GM19438 (cell line): ENCODE data around the gene PRAC1.

ENCODE experiments used
- ATAC-seq: cut with Tn5 transposase; IDR thresholded peaks from one replicate; pipeline ENCODE4 v1.9.1; 2021; ENCODE audit warnings: low read depth; ENCODE audit not compliant: unreplicated experiment

The PRAC1 gene

DNA sequence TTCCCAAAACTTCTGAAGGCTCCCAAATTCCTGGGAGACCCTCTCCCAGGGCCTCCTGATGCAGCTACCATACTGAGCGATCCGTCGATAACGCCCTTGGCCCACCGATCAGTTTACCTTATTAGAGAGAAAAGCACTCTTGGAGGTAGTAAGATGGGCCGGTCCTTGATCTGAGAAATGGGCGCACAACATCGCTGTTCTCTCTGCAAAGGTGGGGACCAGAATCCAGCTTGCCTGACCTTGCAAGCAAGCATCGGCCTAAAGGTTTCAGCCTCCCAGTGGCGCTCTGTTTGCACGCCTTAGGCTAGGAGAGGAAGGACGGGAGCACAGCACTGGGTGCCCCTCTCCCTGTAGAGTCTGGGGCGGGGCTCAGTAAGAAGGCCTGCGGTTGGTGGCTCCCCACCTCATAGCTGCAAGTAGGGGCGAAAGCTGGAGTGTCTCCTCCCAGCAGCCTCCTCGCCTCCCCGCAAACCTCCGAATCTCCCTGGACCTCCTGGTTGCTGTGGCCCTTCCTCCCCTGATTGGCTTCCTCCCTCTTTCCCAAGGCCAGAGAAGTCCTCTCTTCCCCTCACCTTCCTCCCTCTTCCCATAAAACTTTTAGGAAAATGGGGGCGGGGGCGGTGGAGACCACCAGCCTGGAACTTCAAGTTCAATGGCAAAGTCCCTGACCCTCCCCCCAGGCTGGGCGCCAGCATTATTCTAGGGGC is at the start of gene PRAC1:
PRAC1 (minus strand) TSS at position 318 of the 707 bp plus-strand sequence; CDS start at position 192, 126 bp downstream.
- no peak for ATAC-seq

DNA sequence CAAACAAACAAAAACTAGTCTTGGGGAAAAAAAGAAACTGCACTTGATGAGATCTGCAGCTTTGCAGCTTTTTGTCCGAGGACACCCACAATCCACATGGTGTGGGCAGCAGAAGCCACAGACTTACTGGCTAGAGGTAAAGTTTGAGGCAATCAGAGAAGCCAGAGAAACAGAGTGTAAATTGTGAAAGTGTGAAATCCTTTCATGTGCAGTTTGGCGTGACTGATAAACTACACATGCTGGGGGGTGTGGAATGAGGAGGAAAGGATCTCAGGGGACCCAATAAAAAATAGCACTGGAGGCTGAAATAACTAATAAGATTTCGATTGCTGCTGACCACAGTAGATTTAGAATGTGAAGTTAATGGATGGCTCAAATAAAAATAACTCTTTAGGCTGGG is 48.6 kb upstream of the PRAC1 start:
- no peak for ATAC-seq

DNA sequence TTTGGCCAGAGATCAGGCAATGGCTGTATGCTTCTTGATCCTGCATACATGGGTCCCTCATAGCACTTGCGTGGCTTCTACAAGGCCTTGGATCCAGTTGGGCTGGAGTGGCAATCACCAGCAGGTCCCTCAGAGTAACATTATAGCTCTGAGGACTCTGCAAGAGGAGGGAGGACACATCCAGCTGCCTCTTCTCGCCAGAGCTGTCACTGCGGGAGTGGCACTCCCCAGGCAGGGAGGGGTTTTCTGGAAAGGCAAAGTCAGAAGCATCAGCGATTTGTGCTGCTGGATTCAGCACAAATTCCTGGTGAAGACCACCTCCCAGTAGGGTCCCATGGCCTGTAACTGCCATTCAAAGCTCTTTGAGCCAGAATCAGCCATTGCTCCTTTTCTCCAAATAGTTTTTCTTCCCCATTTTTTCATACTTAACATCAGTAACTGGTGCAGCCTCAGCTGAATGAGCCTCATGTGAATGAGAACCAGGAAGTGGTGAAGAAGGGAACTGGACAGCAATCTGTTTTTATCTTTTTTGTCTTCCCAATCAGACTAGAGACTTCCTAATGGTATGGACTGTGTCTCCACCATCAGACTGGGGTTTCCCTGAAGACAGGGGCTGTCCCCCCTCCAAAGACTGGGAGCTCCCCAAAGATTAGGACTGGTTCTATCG is 46.8 kb upstream of the PRAC1 start:
- ATAC-seq: no peak

DNA sequence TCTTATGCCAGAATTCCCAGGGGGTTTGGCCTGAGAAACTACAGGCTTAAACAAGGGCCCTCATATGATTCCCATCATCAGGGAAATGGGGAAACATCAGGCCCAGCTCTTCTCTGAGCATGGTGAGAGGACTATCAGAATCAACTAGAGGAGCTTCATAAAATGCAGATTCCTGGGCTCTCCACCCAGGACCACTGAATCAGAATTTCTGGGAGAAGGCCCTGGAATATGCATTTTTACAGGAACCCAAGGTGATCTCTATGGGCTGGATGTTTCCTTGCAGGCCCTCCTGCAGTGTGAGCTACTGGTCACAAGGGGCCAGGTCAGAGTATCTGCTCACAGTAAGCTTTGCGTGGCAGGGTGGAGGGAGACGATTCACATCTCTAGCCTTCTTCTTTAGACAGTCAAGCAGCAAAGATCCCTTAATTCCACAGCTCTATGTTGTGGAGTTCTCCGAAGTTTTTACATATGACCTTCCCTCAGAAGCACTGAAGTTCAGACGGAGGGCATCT is 45.0 kb upstream of the PRAC1 start:
- ATAC-seq: no peak

DNA sequence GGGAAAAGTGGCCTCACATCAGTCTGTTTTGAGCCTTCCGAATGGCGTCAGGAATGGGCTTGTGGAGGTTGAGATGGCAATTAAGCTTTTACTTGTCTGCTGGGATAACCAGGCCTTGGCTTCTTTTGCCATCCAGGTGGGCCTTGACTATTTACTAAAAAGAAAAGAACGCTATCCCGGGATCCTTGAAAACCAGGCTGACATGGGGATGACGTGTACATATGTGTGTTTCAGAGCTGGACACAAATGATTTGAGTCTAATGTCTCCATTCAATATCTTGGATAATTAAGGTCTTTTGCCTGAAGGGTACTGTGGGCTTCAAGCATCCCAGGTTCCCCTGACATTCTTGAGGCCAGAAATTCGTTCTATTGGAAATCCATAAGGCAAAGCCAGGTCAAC is 38.8 kb upstream of the PRAC1 start:
- ATAC-seq: no peak

DNA sequence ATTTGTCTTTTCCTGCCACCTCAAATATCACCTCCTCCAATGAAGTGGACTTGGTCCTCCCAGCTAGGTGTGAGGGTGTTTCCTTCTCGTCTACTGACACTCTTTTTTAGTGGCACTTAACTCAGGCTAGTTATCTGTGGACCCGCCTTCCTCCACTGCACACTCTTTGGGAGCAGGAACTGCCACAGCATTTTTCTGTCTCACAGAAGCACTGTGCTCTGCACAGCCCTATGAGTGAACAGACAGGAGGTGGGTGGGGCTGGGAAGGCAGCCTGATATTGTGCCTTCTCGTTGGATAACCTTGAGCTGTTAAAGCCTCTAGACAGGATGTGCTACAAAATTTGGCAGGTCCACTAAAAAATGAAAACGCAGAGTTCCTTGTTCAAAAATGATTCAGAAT is 38.1 kb upstream of the PRAC1 start:
- no peak for ATAC-seq

DNA sequence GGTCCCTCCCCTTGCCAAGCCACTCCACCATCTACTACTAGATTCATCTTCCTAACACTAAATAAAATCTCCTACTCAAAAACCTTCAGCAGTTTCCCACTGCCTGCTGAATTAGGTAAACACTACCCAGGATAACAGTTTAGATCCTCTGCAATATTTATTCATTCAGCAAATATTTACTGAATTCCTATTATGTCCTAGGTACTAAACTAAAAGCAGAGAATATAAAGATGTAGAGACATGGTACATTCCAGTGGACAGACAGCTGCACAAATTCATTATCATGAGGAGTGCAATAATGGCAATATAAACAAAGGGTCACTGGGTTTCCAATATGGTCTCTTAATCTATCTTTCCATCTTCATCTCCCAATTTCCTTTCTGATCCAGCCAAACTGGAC is 37.0 kb upstream of the PRAC1 start:
- no peak for ATAC-seq

DNA sequence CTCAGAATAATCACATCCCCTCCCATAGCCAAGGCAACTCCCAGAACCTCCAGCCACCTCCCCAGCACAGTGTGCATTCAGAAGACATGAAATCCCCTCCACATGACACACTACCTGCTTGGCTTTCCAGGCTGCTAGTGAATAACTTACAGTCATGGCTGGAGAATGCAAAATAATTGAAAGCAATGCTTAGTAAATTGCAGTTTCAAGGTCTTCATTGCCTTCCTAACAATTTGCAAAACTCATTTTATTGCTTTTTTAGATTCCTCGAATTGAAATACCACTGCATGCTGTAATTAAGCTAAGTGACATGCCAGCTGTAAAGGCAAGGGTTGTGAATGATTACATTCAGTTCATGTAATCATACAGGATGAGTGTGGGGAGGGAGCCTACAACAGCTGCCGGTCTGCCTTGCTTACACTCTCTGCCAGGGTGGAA is 35.2 kb upstream of the PRAC1 start:
- ATAC-seq: no peak

DNA sequence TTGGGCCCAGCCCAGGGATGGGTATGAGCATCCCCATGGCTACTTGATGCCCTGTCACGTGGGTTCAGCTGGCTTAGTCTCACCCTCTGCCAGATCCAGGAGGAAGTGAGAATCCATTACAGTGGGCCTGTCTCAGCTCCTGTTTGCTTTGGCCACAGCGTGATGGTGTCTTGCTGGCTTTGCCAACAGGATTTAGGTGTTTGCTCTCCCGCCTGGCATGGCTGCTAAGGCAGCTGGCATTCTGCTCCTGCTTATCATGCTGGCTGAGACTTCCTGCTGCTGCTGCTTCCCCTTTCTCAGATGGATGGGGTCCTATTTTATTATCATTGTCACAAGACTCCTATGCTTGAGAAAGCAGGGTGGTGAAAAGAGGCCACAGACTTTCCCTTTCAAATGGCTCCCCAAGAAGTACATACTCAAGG is 34.5 kb upstream of the PRAC1 start:
- ATAC-seq: no peak

DNA sequence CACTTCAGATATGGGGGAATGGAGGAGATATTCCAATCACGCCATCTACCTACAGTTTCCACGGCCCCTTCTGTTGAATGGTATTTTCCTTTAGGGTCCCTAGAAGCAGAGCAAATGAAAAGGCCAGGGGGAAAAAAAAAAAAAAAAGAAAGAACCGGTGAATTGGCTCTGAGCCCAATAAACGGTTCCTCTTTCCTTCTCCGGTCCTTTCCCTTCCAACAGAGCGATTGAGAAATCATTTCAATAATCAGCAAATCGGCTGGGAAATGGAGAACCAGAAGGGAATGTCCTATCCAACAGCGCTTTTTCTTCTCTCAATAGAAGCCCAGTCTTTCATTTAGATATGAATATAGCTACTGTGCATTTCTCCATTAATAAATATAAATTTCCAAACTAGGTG is 33.0 kb upstream of the PRAC1 start:
- ATAC-seq: no peak

DNA sequence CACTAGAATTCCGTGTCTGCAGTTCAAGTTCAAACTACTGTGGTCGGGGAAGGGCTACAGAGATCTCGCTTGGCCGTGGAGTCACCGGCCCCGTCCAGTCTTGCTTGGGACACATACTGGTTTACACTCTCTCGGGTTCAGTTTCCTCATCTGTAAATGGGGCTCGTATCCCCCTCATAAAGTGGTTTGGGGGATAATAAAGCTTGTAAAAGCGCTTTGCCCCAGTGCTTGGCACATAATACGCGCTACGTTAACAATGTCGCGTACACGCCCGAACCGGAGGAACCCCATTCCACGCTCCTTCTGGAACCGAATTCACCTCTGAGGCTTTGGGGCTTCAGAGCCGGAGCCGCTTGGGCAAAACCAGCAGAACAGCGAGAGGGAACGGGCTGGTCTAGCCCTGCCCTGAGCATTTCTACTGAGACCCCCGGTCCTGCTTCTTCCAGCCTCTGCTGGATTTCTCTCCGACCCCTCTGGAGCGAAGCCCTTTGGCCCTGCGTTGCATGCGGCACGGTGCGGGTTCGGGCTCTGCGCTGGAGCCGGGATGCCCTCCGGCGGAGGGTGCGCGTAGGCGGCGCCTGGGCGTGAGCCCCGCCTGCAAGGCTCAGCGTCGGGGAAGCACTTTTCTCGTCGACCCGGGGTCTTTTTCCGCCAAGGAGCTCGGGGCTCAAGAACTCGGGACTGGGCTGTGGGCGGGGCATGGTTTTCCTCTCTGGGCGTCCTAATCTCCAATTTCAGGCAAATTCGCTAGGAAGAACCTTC is 32.4 kb upstream of the PRAC1 start:
- ATAC-seq: no peak

DNA sequence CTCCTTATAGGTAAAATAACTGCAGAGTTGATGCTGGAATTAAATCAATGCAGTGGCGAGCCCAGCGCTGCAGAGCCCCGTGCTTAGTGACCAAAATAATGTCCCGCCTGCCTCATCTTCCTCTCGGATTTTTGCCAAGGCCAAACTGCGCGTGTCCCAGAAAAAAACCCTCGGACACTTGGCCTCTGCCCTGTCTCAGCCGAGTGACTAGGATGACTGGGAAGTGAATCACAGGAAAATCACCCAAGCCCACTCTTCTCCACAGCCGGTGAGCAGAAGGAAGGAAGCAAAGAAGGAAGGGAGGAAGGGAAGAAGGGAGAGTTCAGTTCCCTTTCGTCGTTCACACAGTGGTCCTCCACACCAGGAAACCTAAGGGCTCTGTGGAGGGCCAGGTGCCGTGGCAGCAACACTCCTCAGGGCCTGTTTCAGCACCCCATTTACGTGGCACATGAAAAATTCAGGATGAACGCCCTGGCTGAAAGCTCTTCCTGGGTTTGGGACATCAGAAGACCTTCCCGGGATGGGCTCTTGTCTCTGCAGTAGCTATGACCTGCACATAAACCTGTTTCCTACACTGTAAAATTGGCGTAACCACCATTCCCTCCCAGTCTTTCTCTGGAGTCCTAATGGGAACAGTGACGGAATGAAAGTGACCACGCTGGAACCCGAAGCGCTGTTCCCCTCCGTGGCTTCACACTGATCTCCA is 31.6 kb upstream of the PRAC1 start:
- ATAC-seq: no peak

DNA sequence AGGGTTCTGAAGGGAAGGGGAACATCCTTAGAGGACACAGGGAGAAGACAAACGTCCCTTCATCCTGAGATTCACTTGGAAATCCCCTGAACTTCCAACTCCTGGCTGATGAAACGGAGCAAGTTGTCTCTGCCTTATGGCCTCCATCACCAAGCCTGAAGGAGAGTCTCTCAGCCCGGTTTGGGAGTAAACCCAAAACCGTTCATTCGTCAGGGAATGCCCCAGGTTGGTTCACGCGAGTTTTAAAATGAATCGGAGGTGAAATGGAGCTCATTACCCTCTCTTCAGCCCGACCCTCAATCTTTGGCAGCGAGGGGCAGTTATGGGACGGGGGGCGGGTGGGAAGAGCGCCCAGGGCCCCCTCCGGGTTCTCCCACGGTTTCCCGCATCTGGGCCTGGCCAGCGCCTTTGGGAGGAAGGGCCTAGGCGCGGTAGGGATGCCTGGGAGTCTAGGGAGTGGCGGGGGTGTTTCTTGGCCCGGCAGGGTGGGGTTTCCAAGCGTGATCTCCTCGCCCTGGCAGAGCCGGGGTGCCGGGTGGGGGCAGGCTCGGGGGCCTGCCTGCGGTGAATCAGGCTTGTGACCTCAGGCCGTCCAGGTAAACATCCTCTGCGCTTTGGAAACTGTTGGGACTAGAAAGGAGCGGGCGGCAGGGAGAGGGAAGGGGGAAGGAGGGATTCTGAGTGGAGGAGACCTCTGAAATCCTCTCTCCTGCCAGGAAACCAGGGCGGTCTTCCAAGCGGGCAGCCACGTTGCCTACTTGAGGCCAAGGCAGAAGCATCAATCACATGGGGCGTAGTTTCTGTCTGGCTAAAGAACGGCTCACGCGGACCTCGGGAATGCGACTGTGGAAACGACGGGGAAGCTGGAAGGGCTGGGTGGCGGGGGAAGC is 30.3 kb upstream of the PRAC1 start:
- no peak for ATAC-seq

DNA sequence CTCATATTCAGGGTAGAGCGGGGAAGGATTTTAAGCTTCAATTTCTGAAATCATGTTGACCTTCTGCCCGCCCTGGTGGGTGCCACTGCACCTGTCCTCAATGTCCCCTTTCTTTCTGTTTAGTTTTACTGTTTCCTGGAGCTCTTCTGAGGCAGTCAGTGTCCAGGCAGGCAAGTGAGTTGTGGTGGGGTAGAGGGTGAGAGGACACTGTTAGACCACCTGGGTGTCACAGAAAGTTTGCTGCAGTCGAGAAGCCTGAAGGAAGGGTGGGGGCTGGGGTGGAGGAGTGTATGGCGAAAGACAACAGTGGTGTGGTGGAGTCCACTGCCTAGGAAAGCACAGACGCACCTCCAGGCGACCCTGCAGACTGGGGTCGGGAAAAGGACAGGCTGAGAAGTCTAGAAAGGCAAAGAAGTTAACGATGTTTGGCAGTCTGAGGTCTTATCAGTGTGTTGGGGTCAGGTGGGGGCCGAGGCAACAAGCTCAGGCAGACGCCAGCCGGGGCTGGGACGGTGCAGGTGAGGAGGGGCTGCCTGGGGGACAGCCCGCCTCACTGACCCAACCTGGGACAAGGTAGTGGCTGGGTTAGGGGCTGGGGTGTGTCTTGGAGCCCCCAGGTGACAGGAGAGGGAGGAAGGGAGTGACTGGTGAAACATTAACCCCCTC is 29.5 kb upstream of the PRAC1 start:
- ATAC-seq: no peak

DNA sequence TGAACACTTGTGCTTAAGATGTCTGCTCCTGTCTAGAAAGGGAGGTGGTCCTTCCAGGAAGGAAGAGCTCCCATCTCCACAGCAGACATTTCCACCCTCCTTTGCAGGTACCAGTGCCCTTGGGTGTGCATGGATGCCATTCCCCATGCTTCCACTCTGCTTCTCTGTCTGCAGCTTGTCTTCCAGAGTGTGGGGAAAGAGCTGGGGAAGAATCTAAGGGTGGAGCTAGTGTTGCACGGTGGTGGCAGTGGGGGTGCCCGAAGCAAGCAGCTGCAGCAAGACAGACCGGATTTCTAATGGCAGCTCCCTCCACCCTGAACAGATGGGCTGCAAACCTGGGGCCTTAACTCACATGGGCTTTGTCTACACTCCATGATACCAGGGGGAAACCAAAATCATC is 28.9 kb upstream of the PRAC1 start:
- ATAC-seq: no peak

DNA sequence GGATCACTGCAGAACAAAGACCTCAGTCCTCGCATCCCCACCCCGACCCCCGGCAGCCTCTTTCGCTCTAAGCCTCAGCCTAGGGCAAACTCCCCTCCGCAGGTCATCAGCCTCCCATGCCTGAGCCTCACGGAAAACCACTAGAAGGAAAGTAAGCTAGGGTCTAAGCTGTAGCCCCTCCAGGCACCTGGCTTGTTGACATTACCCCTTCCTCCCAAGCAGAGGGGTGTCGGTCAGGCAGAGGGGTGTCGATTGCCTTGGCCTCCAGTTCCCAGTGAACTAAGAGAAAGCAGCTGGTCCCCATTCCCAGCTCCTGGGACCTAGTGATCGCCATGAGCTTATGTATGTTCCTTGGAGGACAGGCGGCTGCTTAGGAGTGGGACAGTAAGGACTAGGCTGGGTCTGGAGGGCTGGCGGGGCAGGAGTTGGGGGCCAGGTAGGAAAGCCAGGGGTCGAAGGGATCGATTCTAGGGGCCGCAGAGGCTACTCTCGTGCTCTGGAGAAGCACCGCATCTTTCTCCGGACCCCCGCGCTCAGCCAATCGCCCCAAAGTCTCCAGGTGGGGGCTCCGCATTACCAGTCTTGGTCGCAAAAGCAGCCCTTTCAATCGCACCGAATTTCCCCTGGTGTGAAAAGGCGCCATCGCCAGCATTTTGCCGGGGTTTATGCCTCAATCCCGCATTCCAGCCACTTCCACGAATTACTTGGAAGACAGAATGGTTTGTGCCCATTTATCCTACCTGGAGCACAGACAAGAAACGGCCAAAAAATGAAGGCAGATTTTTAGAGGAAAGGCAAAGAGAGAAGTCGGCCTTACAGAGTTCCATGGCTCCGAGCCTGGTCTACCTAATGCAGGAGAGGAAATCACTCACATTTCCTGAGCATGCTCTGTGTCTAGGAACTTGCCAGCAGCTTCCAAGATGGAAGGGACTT is 27.6 kb upstream of the PRAC1 start:
- ATAC-seq: no peak

DNA sequence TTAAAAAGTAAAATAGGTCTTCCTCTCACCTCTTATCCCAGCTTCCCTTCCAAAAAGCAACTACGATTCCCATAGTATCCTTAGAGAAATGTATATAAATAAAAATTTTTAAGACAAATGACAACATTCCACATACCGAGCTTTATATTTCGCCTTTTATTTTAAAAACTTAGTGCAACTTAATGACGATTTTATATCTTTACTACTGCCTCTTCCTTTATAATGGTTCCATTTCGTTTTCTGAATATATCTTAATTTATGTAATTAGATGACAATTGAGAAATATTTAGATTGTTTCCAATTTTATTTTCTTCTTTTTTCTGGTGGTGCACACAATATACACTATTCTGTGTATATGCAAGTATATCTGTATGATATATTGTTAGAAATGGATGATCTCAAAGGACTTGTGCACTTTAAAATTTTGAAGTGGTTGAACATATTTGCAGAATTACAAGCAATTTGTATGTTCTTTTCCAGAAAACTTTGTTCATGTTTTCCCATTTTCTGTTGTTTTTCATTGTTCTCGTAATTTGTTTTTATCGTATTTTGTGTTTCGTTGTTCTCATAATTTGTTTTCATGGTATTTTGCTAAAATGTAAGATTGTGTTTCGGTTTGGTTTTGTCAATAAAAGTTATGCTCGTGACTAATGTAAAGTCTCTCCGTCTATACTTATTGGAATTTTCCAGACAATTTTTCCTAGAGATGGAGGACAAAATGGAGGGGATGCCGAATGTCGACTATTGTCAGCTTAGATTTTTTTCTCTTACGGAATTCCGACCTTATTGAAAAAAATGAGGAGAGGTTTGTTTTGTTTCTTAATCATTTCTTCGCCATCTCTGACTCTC is 26.6 kb upstream of the PRAC1 start:
- no peak for ATAC-seq
